Measurements from ENCODE around the gene RGS8.

Gene RGS8

DNA sequence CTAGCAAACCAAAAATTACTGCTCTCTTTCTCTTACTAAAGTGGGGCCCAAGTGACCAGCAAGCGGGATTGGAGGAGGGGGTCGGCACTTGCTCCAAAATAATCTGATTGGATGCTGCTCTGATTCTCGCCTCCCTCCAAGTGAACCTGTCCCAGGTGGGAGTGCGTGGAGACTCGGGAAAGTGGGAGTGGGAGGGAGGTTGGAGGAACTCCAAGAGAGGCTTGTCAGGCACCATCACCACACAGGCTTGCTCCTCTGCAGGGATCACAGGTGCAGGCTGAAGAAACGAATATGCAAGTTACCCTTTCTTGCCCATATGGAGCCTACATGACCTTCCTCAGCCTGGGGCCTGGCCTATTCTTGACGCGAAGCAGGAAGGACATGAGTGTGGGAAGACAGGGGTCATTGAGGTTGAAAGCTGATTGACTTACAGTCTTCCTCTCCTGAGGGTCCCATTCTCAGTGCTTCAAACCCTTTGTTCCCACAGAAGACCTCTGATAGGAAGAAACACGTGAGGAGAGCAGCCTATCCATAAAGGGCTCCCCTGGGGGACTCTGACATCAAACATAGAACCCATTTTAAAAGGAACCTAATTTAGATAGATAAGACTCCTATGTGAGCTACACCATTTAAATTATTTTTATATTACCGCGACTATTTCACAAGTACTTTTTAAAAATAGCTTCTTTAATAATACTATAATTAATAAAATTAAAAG lies 14.2 kb downstream of the RGS8 start:
- ATAC-seq, result no peak

- no peak for ATAC-seq
Observed at GRCh38 chr1:182669266-182669665, 15.1 kb downstream of the RGS8 start.

GRCh38 chr1:182668521-182669054 lies 15.8 kb downstream of the RGS8 start:
- ATAC-seq, result no peak

GRCh38 chr1:182667848-182668505 lies 16.4 kb downstream of the RGS8 start:
- no peak for ATAC-seq

DNA sequence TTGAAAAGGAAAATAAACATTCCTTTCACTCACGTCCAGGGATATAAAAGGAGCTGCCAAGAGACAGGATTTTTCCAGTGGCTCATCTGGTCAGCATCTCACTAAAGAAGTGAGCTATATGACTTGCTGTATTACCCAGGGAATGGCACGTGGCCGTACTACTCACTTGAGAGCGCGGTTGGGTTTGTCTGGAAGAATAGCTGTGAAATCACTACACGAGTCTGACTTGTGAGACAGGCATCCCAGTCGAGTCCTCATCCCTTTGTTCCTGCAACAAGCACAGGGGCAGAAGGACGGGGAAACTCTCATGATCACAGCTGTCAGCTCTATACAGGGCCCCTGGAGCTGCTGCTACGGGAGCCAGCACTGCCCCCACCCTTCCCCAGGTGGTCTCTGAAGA lies 17.7 kb downstream of the RGS8 start:
- no peak for ATAC-seq

GRCh38 chr1:182664296-182664695 lies 20.1 kb downstream of the RGS8 start:
- no peak for ATAC-seq

DNA sequence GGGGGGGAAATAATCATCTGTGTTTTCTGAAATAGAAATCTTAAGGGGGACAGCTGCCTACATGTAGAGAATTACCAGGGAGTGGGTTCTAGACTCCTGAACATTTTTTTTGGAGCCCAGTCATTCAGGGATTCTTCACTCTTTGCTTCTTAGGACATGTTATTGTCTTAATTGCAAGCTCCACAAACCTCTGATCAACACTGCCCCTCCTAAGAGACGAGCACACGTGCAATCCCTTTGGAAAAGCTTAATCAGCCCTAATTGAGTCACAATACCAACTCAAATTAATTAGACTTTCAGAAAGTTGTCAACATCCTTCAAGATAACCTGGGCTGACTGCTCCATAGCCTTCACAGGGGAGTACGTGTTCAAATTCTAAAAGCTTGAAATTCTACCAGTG lies 21.4 kb downstream of the RGS8 start:
- no peak for ATAC-seq

DNA sequence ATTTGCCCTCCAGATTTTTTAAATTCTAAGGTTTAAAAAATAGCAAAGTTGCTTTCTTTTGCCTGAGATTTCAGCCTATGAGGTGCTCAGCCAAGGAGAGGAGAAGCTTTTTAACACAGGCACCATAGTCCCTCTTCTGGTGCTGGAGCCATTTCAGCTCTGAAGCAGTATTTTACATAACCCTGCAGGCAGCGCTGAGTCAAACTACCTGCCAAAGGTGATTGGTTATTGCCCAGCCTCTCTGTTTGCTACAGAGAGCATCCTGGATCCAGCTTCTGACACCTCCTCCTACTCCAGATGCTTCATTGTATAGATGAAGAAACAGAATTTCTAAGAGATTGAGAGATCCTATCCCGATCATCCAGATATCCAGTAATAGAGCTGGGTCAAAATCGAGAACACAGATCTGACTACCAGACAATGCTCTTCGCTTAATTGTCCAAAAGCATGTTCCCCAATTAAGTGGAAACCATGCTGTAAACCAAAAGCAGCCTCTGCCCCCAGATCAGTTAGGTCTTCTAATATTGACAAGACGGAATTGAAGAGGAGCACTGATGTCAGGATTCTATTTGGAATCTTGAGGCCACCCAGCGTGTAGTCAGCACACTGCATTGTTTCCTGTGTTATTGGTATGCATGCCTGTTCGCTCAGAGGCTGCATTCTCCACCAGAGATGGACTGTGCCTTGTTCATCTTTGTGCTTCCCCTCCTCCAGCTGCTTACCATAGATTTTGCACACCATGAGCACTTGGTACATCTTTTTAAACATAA lies 22.1 kb downstream of the RGS8 start:
- ATAC-seq, result no peak

DNA sequence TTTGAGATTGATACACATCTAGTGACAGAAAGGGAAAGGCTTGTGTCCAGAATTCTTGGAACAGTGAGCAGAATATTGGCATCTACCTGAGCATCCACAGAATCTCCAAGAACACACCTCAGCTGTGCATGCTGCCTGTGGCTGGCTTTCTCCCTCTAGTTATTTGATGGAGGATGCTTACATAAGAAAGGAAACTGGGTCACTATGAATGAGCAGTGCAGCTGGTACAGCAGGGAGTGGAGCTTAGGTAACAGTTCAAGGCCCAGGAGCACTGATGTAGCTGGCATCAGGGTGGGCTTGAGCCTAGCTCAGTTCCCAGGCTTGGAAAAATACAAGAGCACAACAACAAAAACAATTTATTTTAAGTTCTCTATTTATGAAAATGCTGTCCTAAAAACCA lies 26.3 kb downstream of the RGS8 start:
- ATAC-seq, result no peak

- no peak for ATAC-seq
Observed at GRCh38 chr1:182656842-182657397, 27.5 kb downstream of the RGS8 start.

GRCh38 chr1:182653986-182654385 lies 30.4 kb downstream of the RGS8 start:
- ATAC-seq, result no peak

GRCh38 chr1:182652933-182653332 lies 31.5 kb downstream of the RGS8 start:
- no peak for ATAC-seq

GRCh38 chr1:182651339-182651724 lies 33.1 kb downstream of the RGS8 start:
- ATAC-seq, result no peak

GRCh38 chr1:182650678-182651338 lies 33.6 kb downstream of the RGS8 start:
- no peak for ATAC-seq

GRCh38 chr1:182649041-182649440 lies 35.3 kb downstream of the RGS8 start:
- no peak for ATAC-seq

- no peak for ATAC-seq
Observed at GRCh38 chr1:182646739-182647138, 37.6 kb downstream of the RGS8 start.

GRCh38 chr1:182644886-182645285 lies 39.5 kb downstream of the RGS8 start:
- no peak for ATAC-seq

GRCh38 chr1:182643699-182644098 lies 40.7 kb downstream of the RGS8 start:
- ATAC-seq, result no peak

DNA sequence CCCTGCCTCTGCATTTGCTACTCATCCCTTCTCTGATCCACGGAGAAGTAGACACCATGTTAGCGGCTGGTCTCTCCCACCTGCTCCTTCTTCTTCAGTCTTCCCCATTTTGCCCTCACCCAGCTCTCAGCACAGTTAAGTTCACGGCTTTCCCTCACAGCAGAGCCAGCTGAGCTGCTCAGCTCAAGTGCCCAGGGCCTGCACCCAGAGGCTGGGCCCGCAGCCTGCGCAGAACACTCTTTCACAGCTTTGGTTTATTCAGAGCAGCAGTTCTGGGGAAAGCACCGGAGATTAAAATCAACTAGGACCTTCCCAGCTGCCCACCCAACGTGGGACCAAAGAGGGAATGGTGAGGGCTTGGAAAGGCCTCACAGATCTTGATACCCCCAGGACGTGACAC lies 41.9 kb downstream of the RGS8 start:
- ATAC-seq, result no peak

- ATAC-seq, result no peak
Observed at GRCh38 chr1:182641561-182641960, 42.8 kb downstream of the RGS8 start.

GRCh38 chr1:182639330-182639729 lies 45.1 kb downstream of the RGS8 start:
- ATAC-seq, result no peak

GRCh38 chr1:182637769-182638168 lies 46.6 kb downstream of the RGS8 start:
- ATAC-seq, result no peak

- no peak for ATAC-seq
Observed at GRCh38 chr1:182635871-182636270, 48.5 kb downstream of the RGS8 start.

Measured in activated CD4-positive, CD25-positive, alpha-beta regulatory T cell treated with anti-CD3 and anti-CD28 coated beads, Interleukin-2, amount 50 U/mL, for 24 hours (primary cell).